Measurements from ENCODE around the gene NTF3.

DNA sequence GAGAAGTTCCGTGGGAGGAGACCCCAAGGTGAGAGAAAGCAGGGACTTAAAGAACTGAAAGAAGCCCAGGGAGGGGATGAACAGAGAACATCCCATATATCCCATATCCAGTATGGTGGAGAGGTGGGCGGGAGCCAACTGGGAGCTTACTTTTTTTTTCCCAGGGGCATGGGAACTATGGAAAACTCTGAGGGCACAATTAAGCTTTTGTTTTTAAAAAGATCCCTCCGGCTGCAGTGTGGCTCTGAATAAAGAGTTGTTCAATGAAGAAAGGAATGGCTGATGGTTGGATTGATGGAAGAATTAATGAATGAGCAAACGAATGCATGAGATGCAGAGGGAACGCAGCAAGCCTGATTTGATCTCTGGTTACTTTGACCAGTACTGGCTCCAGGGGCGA lies 12.6 kb downstream of the NTF3 start:
- TF ChIP-seq, protein P1, sequence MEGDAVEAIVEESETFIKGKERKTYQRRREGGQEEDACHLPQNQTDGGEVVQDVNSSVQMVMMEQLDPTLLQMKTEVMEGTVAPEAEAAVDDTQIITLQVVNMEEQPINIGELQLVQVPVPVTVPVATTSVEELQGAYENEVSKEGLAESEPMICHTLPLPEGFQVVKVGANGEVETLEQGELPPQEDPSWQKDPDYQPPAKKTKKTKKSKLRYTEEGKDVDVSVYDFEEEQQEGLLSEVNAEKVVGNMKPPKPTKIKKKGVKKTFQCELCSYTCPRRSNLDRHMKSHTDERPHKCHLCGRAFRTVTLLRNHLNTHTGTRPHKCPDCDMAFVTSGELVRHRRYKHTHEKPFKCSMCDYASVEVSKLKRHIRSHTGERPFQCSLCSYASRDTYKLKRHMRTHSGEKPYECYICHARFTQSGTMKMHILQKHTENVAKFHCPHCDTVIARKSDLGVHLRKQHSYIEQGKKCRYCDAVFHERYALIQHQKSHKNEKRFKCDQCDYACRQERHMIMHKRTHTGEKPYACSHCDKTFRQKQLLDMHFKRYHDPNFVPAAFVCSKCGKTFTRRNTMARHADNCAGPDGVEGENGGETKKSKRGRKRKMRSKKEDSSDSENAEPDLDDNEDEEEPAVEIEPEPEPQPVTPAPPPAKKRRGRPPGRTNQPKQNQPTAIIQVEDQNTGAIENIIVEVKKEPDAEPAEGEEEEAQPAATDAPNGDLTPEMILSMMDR (IDR thresholded peaks at IDR 0.05) = no peak
- TF ChIP-seq POLR2AphosphoS5 (IDR thresholded peaks at IDR 0.05; ENCODE audit: low read depth, low read length) (no peak), RAD21 (IDR thresholded peaks at IDR 0.05; ENCODE audit: low read length) (no peak), NRF1 (IDR thresholded peaks at IDR 0.05; ENCODE audit: low read depth, low read length) (no peak), SMC3 (IDR thresholded peaks at IDR 0.05; ENCODE audit: low read depth, low read length) (no peak)
- TF ChIP-seq, protein P2, sequence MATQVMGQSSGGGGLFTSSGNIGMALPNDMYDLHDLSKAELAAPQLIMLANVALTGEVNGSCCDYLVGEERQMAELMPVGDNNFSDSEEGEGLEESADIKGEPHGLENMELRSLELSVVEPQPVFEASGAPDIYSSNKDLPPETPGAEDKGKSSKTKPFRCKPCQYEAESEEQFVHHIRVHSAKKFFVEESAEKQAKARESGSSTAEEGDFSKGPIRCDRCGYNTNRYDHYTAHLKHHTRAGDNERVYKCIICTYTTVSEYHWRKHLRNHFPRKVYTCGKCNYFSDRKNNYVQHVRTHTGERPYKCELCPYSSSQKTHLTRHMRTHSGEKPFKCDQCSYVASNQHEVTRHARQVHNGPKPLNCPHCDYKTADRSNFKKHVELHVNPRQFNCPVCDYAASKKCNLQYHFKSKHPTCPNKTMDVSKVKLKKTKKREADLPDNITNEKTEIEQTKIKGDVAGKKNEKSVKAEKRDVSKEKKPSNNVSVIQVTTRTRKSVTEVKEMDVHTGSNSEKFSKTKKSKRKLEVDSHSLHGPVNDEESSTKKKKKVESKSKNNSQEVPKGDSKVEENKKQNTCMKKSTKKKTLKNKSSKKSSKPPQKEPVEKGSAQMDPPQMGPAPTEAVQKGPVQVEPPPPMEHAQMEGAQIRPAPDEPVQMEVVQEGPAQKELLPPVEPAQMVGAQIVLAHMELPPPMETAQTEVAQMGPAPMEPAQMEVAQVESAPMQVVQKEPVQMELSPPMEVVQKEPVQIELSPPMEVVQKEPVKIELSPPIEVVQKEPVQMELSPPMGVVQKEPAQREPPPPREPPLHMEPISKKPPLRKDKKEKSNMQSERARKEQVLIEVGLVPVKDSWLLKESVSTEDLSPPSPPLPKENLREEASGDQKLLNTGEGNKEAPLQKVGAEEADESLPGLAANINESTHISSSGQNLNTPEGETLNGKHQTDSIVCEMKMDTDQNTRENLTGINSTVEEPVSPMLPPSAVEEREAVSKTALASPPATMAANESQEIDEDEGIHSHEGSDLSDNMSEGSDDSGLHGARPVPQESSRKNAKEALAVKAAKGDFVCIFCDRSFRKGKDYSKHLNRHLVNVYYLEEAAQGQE (IDR thresholded peaks at IDR 0.05; ENCODE audit: low read depth, low read length) = no peak
- TF ChIP-seq, protein P3, sequence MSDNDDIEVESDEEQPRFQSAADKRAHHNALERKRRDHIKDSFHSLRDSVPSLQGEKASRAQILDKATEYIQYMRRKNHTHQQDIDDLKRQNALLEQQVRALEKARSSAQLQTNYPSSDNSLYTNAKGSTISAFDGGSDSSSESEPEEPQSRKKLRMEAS (IDR thresholded peaks at IDR 0.05; ENCODE audit: low read depth) = no peak
